Measurements from ENCODE around the gene ANTXRL.
"Not testable (repeated sequence)": the region's sequence is repeated elsewhere in the genome, so short reads cannot be mapped to it uniquely, and the experiment has no call there.

Gene ANTXRL

DNA sequence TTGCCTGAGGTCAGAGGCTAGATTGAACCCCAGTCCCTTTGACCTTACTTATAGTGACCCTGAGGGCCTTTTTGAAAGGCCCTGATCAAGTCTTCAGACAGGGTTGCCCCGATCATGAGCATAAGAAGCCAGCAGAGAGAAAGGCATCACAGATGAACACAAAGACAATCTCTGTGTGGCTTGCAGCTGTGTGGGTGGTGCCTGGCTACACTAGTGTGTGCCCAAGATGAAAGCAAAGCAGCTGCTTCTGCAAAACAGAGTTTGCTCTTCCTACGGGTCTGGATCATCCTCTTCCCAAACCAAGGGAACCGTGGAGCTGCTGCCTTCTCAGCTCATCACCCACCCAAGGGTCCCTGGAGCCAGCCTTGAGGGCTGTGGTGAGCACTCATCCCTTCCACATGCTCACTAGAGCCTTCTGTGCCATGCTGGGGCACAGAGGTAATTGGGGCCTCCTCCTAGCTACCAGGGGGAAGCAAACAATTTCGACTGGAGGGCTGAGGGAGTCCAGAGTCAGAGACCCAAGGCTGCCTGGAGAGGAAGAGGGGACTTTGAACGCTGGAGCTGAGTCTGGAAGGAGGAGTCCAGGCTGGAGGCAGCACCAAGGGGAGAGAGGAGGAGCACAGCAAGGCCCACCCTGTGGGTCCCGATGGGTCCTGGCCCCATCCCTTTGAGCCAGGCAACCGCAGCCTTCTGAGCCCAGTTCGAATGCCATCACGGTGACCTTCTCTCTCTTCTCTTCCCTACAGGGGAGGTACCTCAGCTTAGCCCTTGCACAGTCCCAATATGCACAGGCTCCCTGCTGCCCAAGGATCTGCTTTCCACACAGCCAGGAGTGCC, 42.3 kb downstream of the ANTXRL start:
- no peak for DNase-seq (ENCODE audit: low spot score)

DNA sequence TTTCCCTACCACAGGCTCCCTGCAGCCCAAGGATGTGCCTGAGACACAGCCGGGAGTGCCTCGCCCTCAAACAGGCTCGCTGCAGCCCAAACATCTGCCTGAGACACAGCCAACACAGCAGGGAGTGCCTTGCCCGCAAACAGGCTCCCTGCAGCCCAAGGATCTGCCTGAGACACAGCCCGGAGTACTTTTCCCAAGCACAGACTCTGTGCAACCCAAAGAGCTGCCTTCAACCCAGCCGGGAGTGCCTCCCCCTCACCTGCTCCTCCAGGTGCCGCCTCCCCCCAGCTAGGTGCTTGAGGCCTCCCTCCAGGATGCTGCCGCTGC, 42.9 kb downstream of the ANTXRL start:
- no peak for DNase-seq (ENCODE audit: low spot score)

DNA sequence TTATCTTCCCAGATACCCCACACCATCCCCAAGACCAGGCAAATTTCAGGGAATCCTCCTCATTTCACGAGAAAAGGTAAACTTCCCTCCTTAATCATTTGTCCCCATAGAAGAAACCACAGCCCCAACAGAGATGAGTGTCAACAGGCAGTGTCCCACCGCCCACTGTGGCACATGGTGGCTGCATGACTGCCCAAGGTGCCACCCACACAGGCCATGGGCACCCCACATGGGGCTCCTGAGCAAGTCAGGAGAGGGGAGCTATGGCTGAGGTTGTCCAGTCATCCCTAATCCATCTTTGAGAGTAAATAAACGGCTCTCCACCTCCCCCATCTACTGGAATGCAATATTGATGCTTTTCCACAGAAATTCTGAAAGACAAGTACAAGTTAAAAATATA, 44.1 kb downstream of the ANTXRL start:
- DNase-seq (ENCODE audit: low spot score) = no peak

DNA sequence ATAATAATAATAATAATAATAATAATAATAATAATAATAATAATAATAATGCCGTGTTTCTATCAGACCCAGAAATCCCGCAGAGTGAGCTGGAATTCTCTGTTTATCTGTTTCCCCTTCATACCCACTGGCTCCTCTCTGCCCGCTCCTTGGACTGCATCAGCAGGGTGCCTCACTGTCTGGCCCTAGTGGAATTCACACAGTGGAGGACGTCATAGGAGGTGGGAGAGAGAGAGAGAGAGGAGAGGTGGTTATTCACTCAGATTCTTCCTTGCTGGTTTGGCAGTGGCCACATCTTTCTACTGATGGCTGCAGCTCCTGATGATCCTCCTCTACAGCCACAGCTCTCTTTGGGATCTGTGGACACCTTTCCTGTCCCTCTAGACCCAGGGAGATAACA, 78.7 kb downstream of the ANTXRL start:
- DNase-seq (ENCODE audit: low spot score) = not testable (repeated sequence)

DNA sequence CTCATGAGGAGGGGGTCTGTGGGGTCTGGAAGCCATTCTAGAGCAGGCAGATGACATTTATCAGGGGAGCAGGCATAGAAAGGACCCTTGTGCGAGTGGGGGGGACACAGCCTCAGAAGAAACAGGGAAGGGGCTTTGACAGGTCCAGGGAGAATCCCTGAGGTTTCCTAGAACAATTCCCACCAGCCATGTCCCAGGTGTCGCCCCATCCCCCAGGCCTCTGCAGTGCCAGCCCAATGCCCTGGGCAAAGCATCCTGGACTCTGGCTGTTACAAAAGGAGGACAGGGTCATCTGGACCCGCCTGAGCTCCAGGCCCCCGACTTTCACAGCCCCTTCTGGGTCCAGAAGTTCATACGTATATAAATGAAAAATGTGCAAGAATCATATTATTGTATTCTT, 80.4 kb downstream of the ANTXRL start:
- DNase-seq (ENCODE audit: low spot score) = not testable (repeated sequence)

DNA sequence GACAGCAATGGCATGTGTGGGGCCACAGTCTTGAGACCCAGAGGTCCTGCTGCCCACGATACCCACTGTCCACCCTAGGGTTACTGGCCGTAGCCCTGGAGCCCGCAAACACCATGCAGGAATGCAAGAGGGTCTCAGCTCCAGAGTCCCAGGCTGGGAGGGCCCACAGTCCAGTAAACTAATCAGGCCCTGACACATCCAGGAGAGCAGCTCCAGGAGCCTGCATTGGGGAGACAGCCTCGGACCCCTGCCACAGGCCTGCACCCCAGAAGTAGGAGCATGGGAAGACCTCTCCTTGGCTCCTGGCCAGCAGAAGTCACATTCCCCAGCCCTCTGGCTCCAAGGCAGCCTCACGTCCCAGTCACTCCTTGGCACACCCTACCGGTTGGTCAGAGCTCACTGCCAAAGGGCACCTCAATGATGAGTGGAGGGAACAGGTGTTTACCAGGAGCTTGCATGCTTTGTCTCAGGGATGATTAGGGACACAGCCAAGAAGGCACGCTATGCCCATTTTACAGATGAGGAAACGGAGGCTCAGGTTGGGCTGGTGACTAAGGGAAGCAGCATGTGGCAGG, 81.0 kb downstream of the ANTXRL start:
- not testable (repeated sequence) for DNase-seq (ENCODE audit: low spot score)

DNA sequence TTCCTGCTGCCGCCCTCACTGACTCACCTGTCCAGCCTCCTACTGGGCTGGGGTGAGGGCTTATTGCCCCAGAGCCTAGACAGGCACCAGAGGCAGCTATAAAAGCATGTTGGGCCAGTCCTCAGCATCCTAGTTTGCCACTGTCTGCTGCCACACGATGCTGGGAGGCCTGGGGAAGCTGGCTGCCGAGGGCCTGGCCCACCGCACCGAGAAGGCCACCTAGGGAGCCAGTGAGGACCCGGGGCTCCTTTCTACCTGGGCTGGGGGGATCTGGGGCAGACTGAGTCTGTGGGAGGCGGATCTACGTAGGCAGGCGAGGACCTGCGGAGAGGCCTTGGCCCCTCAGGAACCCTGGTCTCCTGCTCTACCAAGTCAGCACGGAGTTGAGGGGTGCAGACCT, 82.2 kb downstream of the ANTXRL start:
- not testable (repeated sequence) for DNase-seq (ENCODE audit: low spot score)

DNA sequence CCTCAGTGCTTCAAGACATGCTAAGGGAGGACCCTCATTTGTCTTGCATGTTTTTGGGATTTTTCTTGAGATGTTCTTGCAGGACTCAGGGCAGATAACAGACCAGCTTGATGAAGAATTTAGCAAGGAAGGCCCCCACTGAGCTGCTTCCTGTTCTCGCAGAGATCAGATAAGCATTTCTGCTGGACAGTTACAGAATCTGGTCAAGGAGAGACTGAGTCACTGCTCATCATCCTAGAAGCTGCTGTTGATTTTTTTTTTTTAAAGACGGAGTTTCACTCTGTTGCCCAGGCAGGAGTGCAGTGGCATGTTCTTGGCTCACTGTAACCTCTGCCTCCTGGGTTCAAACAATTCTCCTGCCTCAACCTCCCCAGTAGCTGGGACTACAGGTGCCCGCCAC, 87.6 kb downstream of the ANTXRL start:
- not testable (repeated sequence) for DNase-seq (ENCODE audit: low spot score)

DNA sequence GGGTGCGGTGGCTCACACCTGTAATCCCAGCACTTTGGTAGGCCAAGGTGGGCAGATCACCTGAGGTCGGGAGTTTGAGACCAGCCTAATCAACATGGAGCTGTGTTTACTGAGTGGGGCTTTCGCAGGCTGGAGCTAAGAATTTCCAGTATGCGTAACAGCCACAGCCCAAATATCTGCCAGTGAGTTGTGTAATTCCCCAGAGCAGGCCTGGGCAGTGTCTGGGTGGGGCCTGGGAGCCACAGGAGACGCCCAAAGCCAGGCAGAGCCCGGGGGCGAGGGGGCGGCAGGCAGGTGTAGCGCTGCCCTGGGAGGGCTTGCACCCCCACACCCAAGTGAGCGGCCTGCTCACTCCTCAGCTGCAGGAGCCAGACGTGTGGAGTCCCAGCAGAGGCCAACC, 88.6 kb downstream of the ANTXRL start, which contains the start of gene ANXA8L1:
Gene ANXA8L1, plus strand, starts transcription at position 371 of the 400 bp plus-strand sequence. CDS start 76 bp downstream, outside the sequence.
- DNase-seq (ENCODE audit: low spot score) = not testable (repeated sequence)

DNA sequence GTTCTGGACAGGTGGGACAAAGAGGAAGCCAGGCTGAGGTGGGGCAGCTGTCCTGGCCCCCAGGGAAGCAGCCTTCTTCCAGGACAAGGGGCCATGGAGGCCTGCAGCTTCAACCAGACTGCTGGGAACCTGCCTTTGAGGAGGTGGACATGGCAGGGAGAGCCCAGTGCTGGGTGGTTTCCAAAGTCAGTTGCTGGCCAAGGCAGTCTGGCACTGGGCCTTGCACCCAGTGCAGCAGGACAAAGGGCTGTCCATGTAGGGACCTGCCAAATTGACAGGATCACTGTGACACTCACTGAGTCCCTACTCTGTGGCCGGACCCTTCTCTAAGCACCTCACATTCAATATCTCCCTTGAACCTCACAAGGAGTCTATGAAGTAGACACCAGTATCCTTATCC, 90.2 kb downstream of the ANTXRL start:
- DNase-seq (ENCODE audit: low spot score) = not testable (repeated sequence)

DNA sequence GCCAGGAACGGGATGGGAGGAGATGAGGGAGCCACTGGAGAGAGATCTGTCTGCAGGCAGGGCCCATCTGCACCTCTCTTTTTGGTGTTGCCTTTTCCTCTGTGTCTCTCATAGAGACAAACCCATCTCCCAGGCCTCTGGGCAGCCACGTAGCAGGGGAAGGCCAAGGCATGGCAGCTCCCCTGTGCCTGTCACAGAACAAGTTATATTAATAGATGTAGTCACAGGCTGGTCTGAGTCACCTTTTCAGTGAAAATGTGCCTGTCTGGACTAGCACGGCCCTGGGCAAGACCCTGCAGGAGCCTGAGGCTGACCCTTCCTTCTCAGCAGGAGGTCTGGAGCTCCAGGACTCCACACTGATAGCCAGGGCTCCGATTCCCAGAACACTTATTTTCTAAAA, 90.9 kb downstream of the ANTXRL start:
- not testable (repeated sequence) for DNase-seq (ENCODE audit: low spot score)

DNA sequence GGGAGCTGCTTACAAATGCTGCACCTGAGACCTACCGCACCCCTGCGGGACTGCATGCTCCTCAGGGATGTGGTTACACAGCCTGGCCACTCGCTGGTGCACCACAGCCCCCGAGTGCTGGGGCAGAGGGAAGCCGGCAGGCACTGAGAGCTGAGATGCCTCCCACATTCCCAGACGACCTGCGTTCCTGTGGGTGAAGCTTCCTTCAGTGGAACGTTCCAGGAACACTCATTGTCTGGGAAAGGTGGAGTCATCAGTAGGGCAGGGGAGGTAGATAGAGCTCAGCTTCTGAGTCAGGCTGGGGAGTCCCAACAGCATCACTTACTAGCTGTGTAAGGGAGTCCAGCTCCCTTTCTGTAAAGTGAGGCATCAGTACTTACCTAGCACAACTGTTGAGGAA, 91.3 kb downstream of the ANTXRL start:
- DNase-seq (ENCODE audit: low spot score) = not testable (repeated sequence)

DNA sequence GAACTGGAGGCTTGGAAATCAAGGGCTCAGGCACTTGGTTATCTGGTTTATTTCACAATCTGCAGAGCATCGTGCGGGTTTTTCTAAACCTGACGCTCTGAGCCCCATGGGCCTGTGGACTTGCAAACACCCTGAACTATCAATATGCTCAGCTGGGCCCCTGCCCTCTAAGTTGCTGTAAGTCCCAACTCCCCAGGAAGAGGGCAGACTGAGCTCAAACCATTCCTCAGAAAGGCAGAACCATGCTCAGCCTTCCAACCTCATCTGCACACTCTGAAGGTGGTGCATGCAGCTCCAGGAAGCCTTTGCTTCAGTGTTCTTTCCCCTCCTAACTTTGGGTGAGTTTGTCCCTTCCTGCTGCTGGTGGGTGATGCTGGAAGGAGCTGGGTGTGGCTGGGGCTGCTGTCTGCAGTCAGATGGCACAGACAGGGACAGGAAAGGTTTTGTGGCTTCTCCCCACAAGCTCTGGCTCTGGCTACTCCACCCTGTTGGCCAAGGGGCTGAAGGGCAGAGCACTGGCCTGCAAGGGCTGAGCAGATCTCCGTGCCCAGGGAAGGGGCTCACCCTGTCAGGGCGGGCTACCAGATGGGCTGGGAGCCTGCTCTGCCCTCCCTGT, 92.5 kb downstream of the ANTXRL start:
- not testable (repeated sequence) for DNase-seq (ENCODE audit: low spot score)
